ENCODE measurements around the gene MEGF11. TPM values are rescaled to one million over a fixed set of nuclear protein-coding genes. Genes with fewer than 3 reads are reported as not detected.

The MEGF11 gene
- polyA plus RNA-seq, 1 of the 3 experiments (the other 2 are of a cell fraction): not detected

DNA sequence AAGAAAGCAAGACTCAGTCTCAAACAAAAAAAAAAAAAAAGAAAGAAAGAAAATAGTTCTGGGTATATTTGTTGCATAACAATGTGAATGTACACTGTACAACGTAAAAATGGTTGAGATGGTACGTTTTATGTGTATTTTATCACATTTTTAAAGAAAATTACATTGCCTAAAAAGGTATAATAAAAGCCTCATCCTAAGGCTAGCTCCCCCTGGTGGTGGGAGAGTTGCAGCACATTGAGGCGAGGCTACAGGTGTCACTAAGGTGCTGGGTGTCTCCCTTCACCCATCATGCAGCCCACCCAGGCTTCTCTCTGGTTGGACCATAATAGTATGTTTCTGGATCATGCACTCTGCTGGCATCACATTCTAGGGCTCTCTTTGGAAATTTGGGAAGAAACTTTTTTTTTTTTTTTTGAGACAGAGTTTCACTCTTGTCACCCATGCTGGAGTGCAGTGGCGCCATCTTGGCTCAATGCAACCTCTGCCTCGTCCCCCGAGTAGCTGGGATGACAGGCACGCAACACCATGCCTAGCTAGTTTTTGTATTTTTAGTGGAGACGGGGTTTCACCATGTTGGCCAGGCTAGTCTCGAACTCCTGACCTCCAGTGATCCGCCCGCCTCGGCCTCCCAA lies 396.6 kb downstream of the MEGF11 start (continued):
- TF ChIP-seq PBX3 (IDR thresholded peaks at IDR 0.05) (no peak), SMC3 (IDR thresholded peaks at IDR 0.05; ENCODE audit: low read depth, low read length) (peak; percentile 49), JUND (IDR thresholded peaks at IDR 0.05) (no peak), NFIC (IDR thresholded peaks at IDR 0.05; ENCODE audit: borderline replicate concordance) (no peak)

- H3K4me2 ChIP-seq: no peak overlapping the region
- H3K9me2 ChIP-seq: no peaks in the 10 kb centered on the region
- H3F3A ChIP-seq (replicated peaks; ENCODE audit: insufficient read depth): no peaks in the 10 kb centered on the region
- H3K9me3 ChIP-seq: no peaks in the 10 kb centered on the region
- CTCF ChIA-PET: no interaction called here
- TF ChIP-seq RAD21 (IDR thresholded peaks at IDR 0.05; ENCODE audit: low read length) (no peak), REST (IDR thresholded peaks at IDR 0.05; ENCODE audit: low read depth, low read length) (no peak), MEF2A (IDR thresholded peaks at IDR 0.05; ENCODE audit: borderline replicate concordance, low read depth) (no peak), MXI1 (IDR thresholded peaks at IDR 0.05; ENCODE audit: low read depth, low read length) (no peak), SMC3 (IDR thresholded peaks at IDR 0.05; ENCODE audit: low read depth, low read length) (no peak), FOXJ3 (CRISPR knock-in tag; IDR thresholded peaks at IDR 0.05) (no peak), PBX3 (IDR thresholded peaks at IDR 0.05) (no peak), TCF12 (IDR thresholded peaks at IDR 0.05) (no peak), FOXM1 (IDR thresholded peaks at IDR 0.05; ENCODE audit: low read depth) (no peak), NFIC (IDR thresholded peaks at IDR 0.05; ENCODE audit: borderline replicate concordance) (no peak), SIN3A (IDR thresholded peaks at IDR 0.05; ENCODE audit: borderline replicate concordance, low read depth, low read length) (no peak), JUND (IDR thresholded peaks at IDR 0.05) (no peak), FOSL2 (IDR thresholded peaks at IDR 0.05; ENCODE audit: borderline replicate concordance, low read depth) (no peak), IRF3 (IDR thresholded peaks at IDR 0.05; ENCODE audit: low read depth, low read length) (no peak), NRF1 (IDR thresholded peaks at IDR 0.05; ENCODE audit: low read depth, low read length) (no peak), ZBTB33 (IDR thresholded peaks at IDR 0.05; ENCODE audit: borderline replicate concordance, low read depth) (no peak), GABPA (IDR thresholded peaks at IDR 0.05; ENCODE audit: low read depth) (no peak), TEAD4 (IDR thresholded peaks at IDR 0.05; ENCODE audit: borderline replicate concordance, insufficient read depth) (no peak)
- TF ChIP-seq, protein P1, sequence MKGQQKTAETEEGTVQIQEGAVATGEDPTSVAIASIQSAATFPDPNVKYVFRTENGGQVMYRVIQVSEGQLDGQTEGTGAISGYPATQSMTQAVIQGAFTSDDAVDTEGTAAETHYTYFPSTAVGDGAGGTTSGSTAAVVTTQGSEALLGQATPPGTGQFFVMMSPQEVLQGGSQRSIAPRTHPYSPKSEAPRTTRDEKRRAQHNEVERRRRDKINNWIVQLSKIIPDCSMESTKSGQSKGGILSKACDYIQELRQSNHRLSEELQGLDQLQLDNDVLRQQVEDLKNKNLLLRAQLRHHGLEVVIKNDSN (IDR thresholded peaks at IDR 0.05; ENCODE audit: borderline replicate concordance, low read depth): no peak
- no peak for DNase-seq
- no peak overlapping the region for H3K27ac ChIP-seq (ENCODE audit: low read depth in 2 of 2, low read length in 1 of 2)
- 66% methylated on average over 5 of the region's 5 CpGs for WGBS (ENCODE audit: low lambda C conversion rate)
- POLR2A ChIA-PET: no interaction called here
- no peak overlapping the region for H2AFZ ChIP-seq (ENCODE audit: low read depth)
- no peaks in the 10 kb centered on the region for H3K36me3 ChIP-seq (replicated peaks in 1 of 2; ENCODE audit: control insufficient read depth in 1 of 2, insufficient read depth in 2 of 2, low read length in 1 of 2)
- H3K27me3 ChIP-seq (ENCODE audit: insufficient read depth): no peaks in the 10 kb centered on the region
- no peaks in the 10 kb centered on the region for H3K4me1 ChIP-seq (ENCODE audit: control insufficient read depth in 1 of 2, insufficient read depth in 2 of 2, low read depth in 1 of 2, low read length in 1 of 2)
- no peak overlapping the region for H3K9ac ChIP-seq
- no peak overlapping the region for H3K4me3 ChIP-seq (ENCODE audit: low read depth in 2 of 2, low read length in 1 of 2)
- H4K20me1 ChIP-seq (ENCODE audit: insufficient read depth): no peaks in the 10 kb centered on the region
- H3K79me2 ChIP-seq (ENCODE audit: insufficient read depth): no peaks in the 10 kb centered on the region
Measured at GRCh38 chr15:65851981-65852380, 401.6 kb downstream of the MEGF11 start.
